Neuron (in vitro differentiated cells): Measurements from ENCODE around the gene TEDDM1.
"Not testable (repeated sequence)": the region's sequence is repeated elsewhere in the genome, so short reads cannot be mapped to it uniquely, and the experiment has no call there.

Source experiments
- H2AFZ ChIP-seq: one replicate; pipeline ENCODE4 v1.6.1; 2013; ENCODE audit warnings: low read depth, mild to moderate bottlenecking, inconsistent platforms, low read length, moderate library complexity
- H3K27me3 ChIP-seq: one replicate; pipeline ENCODE4 v1.6.1; 2013; ENCODE audit warnings: low read length; ENCODE audit not compliant: insufficient read depth
- H3K36me3 ChIP-seq: one replicate; pipeline ENCODE4 v1.6.1; 2013; ENCODE audit warnings: low read length; ENCODE audit not compliant: insufficient read depth
- H3K4me1 ChIP-seq: one replicate; pipeline ENCODE4 v1.6.1; 2013; ENCODE audit warnings: low read length; ENCODE audit not compliant: insufficient read depth
- H3K4me3 ChIP-seq: 2 replicates; pipeline ENCODE4 v1.5.1; 2013; ENCODE audit warnings: mild to moderate bottlenecking, low read length, moderate library complexity
- H3K9me3 ChIP-seq: one replicate; pipeline ENCODE4 v1.6.1; 2013; ENCODE audit warnings: low read length

TEDDM1 gene

DNA sequence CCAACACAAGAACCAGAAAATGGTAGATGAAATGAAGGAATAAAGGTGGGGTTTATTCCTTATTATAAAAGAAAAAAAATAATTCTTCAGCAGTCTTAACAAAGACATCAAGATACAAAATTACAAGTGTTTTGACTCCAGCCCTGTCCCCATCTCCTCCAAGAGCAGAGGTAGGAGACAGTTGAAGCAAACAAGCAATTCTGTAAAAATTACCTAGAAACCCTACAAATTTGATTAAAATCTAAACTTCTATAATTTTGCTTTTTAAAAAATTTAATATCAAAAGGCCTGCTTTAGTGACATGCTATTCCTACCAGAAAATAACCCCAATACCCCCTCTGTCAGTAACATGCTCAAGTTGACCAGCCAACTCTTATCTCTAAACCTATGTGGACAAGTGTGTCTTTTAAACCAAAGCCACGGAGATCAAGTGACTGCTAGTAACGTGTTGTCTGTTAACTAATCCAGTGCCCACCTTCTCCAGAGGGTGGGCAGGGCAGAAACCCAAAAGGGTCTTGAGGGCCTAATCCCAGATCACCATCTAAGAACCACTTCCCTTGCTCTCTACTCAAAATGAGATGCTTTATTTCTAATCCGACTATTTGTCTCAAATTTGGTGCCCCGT is 17.3 kb downstream of the TEDDM1 start:
- Histone ChIP-seq H3K9me3 (no peaks in the 10 kb centered on the region), H3K27me3 (no peaks in the 10 kb centered on the region), H3K36me3 (peaks cover 68% of the 10 kb centered on the region), H3K4me3 (no peak overlapping the region), H2AFZ (no peak overlapping the region), H3K4me1 (peaks cover 2% of the 10 kb centered on the region)

- H3K9me3 ChIP-seq: no peaks in the 10 kb centered on the region
- H2AFZ ChIP-seq: no peak overlapping the region
- H3K36me3 ChIP-seq: peaks cover 58% of the 10 kb centered on the region
- no peaks in the 10 kb centered on the region for H3K4me1 ChIP-seq
- H3K27me3 ChIP-seq: no peaks in the 10 kb centered on the region
- no peak overlapping the region for H3K4me3 ChIP-seq
Measured at GRCh38 chr1:182381962-182382819, 18.3 kb downstream of the TEDDM1 start.

DNA sequence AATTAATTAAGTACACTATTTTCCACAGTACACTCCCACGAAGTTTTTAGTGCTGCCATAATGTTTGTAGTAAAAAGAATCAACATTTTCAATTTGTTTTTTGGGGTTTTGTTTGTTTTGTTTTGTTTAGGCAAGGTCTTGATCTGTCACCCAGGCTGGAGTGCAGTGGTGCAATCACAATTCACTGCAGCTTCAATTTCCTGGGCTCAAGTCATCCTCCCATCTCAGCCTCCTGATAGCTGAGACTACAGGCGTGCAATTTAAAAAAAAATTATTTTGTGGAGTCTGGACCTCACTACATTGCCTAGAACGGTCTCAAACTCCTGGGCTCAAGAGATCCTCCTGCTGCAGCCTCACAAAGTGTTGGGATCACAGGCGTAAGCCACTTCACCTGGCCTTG is 20.3 kb downstream of the TEDDM1 start:
- no peak overlapping the region for H3K4me3 ChIP-seq
- no peaks in the 10 kb centered on the region for H3K4me1 ChIP-seq
- H3K9me3 ChIP-seq: no peaks in the 10 kb centered on the region
- H2AFZ ChIP-seq: no peak overlapping the region
- H3K36me3 ChIP-seq: peaks cover 38% of the 10 kb centered on the region
- no peaks in the 10 kb centered on the region for H3K27me3 ChIP-seq

DNA sequence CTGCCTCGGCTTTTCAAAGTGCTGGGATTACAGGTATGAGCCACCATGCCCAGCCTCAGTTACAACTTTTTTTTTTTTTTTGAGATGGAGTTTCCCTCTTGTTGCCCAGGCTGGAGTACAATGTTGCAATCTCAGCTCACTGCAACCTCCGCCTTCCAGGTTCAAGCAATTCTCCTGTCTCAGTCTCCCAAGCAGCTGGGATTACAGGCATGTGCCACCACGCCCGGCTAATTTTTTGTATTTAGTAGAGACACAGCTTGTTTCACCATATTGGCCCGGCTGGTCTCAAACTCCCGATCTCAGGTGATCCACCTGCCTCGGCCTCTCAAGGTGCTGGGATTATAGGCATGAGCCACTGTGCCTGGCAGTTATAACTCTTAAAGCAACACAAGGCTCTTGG is 20.7 kb downstream of the TEDDM1 start:
- not testable (repeated sequence) for H2AFZ ChIP-seq, H3K27me3 ChIP-seq, H3K4me1 ChIP-seq, H3K4me3 ChIP-seq, H3K9me3 ChIP-seq
- H3K36me3 ChIP-seq: peaks cover 34% of the 10 kb centered on the region

- H3K9me3 ChIP-seq: no peaks in the 10 kb centered on the region
- H3K36me3 ChIP-seq: peaks cover 7% of the 10 kb centered on the region
- H3K4me3 ChIP-seq: no peak overlapping the region
- no peaks in the 10 kb centered on the region for H3K27me3 ChIP-seq
- no peaks in the 10 kb centered on the region for H3K4me1 ChIP-seq
- H2AFZ ChIP-seq: no peak overlapping the region
Measured at GRCh38 chr1:182376936-182377574, 23.4 kb downstream of the TEDDM1 start.

GRCh38 chr1:182374101-182374834 is 26.2 kb downstream of the TEDDM1 start:
- Histone ChIP-seq H3K36me3 (no peaks in the 10 kb centered on the region), H3K4me1 (no peaks in the 10 kb centered on the region), H3K4me3 (no peak overlapping the region), H2AFZ (no peak overlapping the region), H3K9me3 (no peaks in the 10 kb centered on the region), H3K27me3 (no peaks in the 10 kb centered on the region)

DNA sequence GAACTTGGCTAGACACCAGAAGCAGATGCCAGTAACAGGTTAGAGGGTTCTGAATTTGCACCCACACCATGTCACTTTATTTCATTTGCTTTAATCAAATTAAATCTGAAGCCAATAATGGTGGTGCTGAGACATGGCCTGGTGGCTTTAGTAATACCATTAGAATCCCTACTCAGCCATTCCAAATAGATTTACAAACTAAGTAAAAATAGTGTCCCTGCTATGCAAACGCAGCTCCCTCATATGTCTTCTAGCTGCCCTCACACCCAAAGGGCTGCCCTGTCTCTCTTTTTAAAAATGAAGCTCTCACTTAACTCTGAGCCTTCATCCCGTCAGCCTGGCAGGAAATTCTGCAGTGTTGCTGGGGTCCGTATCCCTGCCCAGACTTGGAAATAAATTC is 29.9 kb downstream of the TEDDM1 start:
- H2AFZ ChIP-seq: no peak overlapping the region
- H3K27me3 ChIP-seq: no peaks in the 10 kb centered on the region
- no peak overlapping the region for H3K4me3 ChIP-seq
- no peaks in the 10 kb centered on the region for H3K36me3 ChIP-seq
- H3K9me3 ChIP-seq: no peaks in the 10 kb centered on the region
- H3K4me1 ChIP-seq: no peaks in the 10 kb centered on the region

- no peaks in the 10 kb centered on the region for H3K36me3 ChIP-seq
- H3K9me3 ChIP-seq: no peaks in the 10 kb centered on the region
- H3K4me1 ChIP-seq: no peaks in the 10 kb centered on the region
- no peaks in the 10 kb centered on the region for H3K27me3 ChIP-seq
- no peak overlapping the region for H3K4me3 ChIP-seq
- H2AFZ ChIP-seq: no peak overlapping the region
Measured at GRCh38 chr1:182368903-182369302, 31.6 kb downstream of the TEDDM1 start.

GRCh38 chr1:182368358-182368757 is 32.1 kb downstream of the TEDDM1 start:
- H3K4me3 ChIP-seq: no peak overlapping the region
- no peaks in the 10 kb centered on the region for H3K4me1 ChIP-seq

DNA sequence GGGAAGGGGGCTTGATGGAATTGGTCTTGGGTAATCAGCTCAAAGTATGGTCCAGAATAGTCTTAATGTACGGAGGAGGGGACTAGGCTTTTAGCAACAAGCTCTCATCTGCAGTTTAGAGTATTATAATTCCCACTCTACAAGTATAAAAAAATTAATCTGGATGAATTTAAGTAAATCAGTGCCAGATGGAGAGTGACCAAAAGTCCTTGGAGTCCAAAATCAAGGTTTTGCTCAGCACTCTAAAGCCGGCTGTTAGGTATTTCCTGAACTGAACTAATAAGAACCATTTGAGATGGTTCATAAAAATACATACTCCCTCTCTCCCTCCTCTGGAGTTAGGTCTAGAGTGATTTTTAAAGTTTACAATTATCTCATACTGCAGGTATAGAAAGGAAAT is 32.5 kb downstream of the TEDDM1 start:
- Histone ChIP-seq H3K27me3 (no peaks in the 10 kb centered on the region), H3K36me3 (no peaks in the 10 kb centered on the region), H3K4me1 (peaks cover 2% of the 10 kb centered on the region)

More at GRCh38 chr1:182368358-182368757, 32.1 kb downstream of the TEDDM1 start:
- Histone ChIP-seq H3K27me3 (no peaks in the 10 kb centered on the region), H3K36me3 (no peaks in the 10 kb centered on the region), H2AFZ (no peak overlapping the region), H3K9me3 (no peaks in the 10 kb centered on the region)

GRCh38 chr1:182366596-182366995 is 33.9 kb downstream of the TEDDM1 start:
- Histone ChIP-seq H2AFZ (no peak overlapping the region), H3K4me1 (peaks cover 3% of the 10 kb centered on the region), H3K36me3 (no peaks in the 10 kb centered on the region), H3K4me3 (no peak overlapping the region), H3K9me3 (no peaks in the 10 kb centered on the region), H3K27me3 (no peaks in the 10 kb centered on the region)

More for the DNA sequence above, 32.5 kb downstream of the TEDDM1 start:
- no peak overlapping the region for H3K4me3 ChIP-seq
- no peaks in the 10 kb centered on the region for H3K9me3 ChIP-seq
- no peak overlapping the region for H2AFZ ChIP-seq

- Histone ChIP-seq H3K9me3 (no peaks in the 10 kb centered on the region), H3K36me3 (no peaks in the 10 kb centered on the region), H2AFZ (no peak overlapping the region), H3K4me3 (no peak overlapping the region), H3K4me1 (peaks cover 26% of the 10 kb centered on the region), H3K27me3 (no peaks in the 10 kb centered on the region)
Measured at GRCh38 chr1:182359645-182360044, 40.8 kb downstream of the TEDDM1 start.

DNA sequence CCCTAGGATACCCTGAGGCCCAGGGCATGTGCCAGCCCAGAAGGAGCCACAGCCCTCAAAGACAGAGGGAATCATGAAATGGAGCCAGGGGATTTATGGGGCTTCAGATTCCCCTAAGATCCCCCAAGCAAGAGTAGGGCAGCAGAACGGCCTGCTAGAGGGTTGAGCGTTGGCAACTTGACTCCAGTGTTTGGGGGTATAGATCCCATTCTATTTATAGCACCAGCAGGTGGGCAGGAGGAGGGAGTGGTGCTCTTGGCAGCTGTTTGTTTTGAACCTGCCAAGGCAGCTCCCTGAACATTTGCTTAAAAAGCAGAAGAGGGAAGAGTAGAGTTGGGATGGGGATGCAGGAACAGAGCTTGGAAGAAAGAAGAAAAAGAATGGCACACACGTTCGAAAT is 42.6 kb downstream of the TEDDM1 start:
- H3K4me3 ChIP-seq: no peak overlapping the region
- H3K9me3 ChIP-seq: no peaks in the 10 kb centered on the region
- H3K27me3 ChIP-seq: no peaks in the 10 kb centered on the region
- H3K36me3 ChIP-seq: no peaks in the 10 kb centered on the region
- peaks cover 23% of the 10 kb centered on the region for H3K4me1 ChIP-seq
- no peak overlapping the region for H2AFZ ChIP-seq
